A549 (cell line): Measurements from ENCODE around the gene FOXRED1. TPM values are rescaled to one million over a fixed set of nuclear protein-coding genes. Genes with fewer than 3 reads are reported as not detected.

ENCODE experiments used
- ATAC-seq, 2 experiments: fragments of 200-7000 bp in 1 of 2; fragments of >200 bp in 1 of 2; cut with Nextera tagmentation in 1 of 2; cut with Tn5 transposase in 1 of 2; 3 replicates each; pipeline versions ENCODE4 v1.8.0 to v1.9.1; 2018 to 2020; ENCODE audit warnings: mild to moderate bottlenecking in 1 of 2, moderate library complexity in 1 of 2
- CTCF ChIA-PET: fragments of 300-600 bp; sonication (Branson Sonifier 250); formaldehyde crosslinking; extraction: SDS; loops from one replicate; lab custom pipeline; 2021; ENCODE audit warnings: antibody characterized with exemption, inconsistent platforms; lab: Yijun Ruan, JAX
- POLR2A ChIA-PET: fragments of 350-600 bp; formaldehyde crosslinking; extraction: SDS; loops from one replicate; lab custom pipeline; 2021; ENCODE audit warnings: antibody characterized with exemption, inconsistent platforms; lab: Yijun Ruan, JAX
- DNase-seq, 2 experiments: peaks; one replicate each; pipeline versions ENCODE4 v3.0.0 to v3.0.0-alpha.2; 2011 to 2016; ENCODE audit warnings: low read depth in 1 of 2, low spot score in 1 of 2
- FAIRE-seq: peaks from 2 replicates; lab custom pipeline; 2011; peaks lifted over from hg19 to GRCh38; lab: Jason Lieb, UNC
- H3K27ac ChIP-seq, 2 experiments: fragments of >200 bp; sonication (Bioruptor Twin); formaldehyde crosslinking; 3 replicates each; pipeline ENCODE4 v1.5.1; 2016 to 2017
- H3K4me1 ChIP-seq: fragments of >200 bp; sonication (Bioruptor Twin); formaldehyde crosslinking; 3 replicates; pipeline ENCODE4 v1.6.1; 2016
- H3K4me2 ChIP-seq: fragments of >200 bp; sonication (Bioruptor Twin); formaldehyde crosslinking; 3 replicates; pipeline ENCODE4 v1.6.1; 2016
- H3K4me3 ChIP-seq: fragments of >200 bp; sonication (Bioruptor Twin); formaldehyde crosslinking; 3 replicates; pipeline ENCODE4 v1.5.1; 2016
- H3K9me3 ChIP-seq: fragments of >200 bp; sonication (Bioruptor Twin); formaldehyde crosslinking; 3 replicates; pipeline ENCODE4 v1.6.1; 2016
- ATOH8 ChIP-seq: fragments of 250-450 bp; sonication (Bioruptor Pico); IDR thresholded peaks from 2 replicates; pipeline ENCODE4 v1.5.0; 2020; ENCODE audit warnings: low read depth, mild to moderate bottlenecking, moderate library complexity
- CBX2 ChIP-seq: fragments of 200-600 bp; sonication (generic); IDR thresholded peaks from 2 replicates; pipeline ENCODE4 v1.6.1; 2016; ENCODE audit warnings: low read depth, mild to moderate bottlenecking, borderline replicate concordance
- CEBPB ChIP-seq, 2 experiments: fragments of >200 bp in 1 of 2; sonication (Bioruptor Twin) in 1 of 2; formaldehyde crosslinking in 1 of 2; IDR thresholded peaks; 2 replicates each; pipeline ENCODE4 v1.6.1; 2012 to 2016
- CTCF ChIP-seq: fragments of >200 bp; sonication (Bioruptor Twin); formaldehyde crosslinking; IDR thresholded peaks from 3 replicates; pipeline ENCODE4 v1.5.1; 2016
- FOSB ChIP-seq: fragments of 250-450 bp; sonication (Bioruptor Pico); IDR thresholded peaks from 2 replicates; pipeline ENCODE4 v1.5.0; 2020; ENCODE audit warnings: mild to moderate bottlenecking, moderate library complexity
- FOXS1 ChIP-seq: fragments of 250-450 bp; sonication (Bioruptor Pico); IDR thresholded peaks from 2 replicates; pipeline ENCODE4 v1.5.0; 2020; ENCODE audit warnings: mild to moderate bottlenecking, moderate library complexity
- HDAC2 ChIP-seq: fragments of 200-600 bp; sonication (generic); IDR thresholded peaks from 2 replicates; pipeline ENCODE4 v1.6.1; 2016
- HOXA7 ChIP-seq: fragments of 250-450 bp; sonication (Bioruptor Pico); IDR thresholded peaks from 2 replicates; pipeline ENCODE4 v1.5.0; 2020; ENCODE audit warnings: mild to moderate bottlenecking, moderate library complexity
- HOXB13 ChIP-seq: fragments of 250-450 bp; sonication (Bioruptor Pico); IDR thresholded peaks from 2 replicates; pipeline ENCODE4 v1.5.0; 2020; ENCODE audit warnings: low read depth, mild to moderate bottlenecking, moderate library complexity
- MAFK ChIP-seq: fragments of 450-650 bp; IDR thresholded peaks from 2 replicates; pipeline ENCODE4 v1.6.1; 2014; ENCODE audit not compliant: partially characterized antibody
- MAZ ChIP-seq: fragments of 150-350 bp; IDR thresholded peaks from 2 replicates; pipeline ENCODE4 v1.6.1; 2014; ENCODE audit warnings: antibody characterized with exemption, low read depth, low read length, borderline replicate concordance
- NFE2L2 ChIP-seq: fragments of 150-350 bp; conservative IDR thresholded peaks from 2 replicates; pipeline ENCODE4 v1.6.1; 2014; ENCODE audit warnings: low read length
- NR3C1 ChIP-seq: fragments of >200 bp; sonication (Bioruptor Twin); formaldehyde crosslinking; IDR thresholded peaks from 3 replicates; pipeline ENCODE4 v1.6.1; 2017
- PBX3 ChIP-seq: IDR thresholded peaks from 2 replicates; pipeline ENCODE4 v1.6.1; 2012
- RAD21 ChIP-seq, 2 experiments: fragments of >200 bp in 1 of 2; sonication (Bioruptor Twin) in 1 of 2; formaldehyde crosslinking in 1 of 2; IDR thresholded peaks in 1 of 2; conservative IDR thresholded peaks in 1 of 2; 2 replicates in 1 of 2; 3 replicates in 1 of 2; pipeline ENCODE4 v1.6.1; 2012 to 2018; ENCODE audit warnings: inconsistent platforms in 1 of 2
- REST ChIP-seq: fragments of 200-600 bp; sonication (generic); IDR thresholded peaks from 2 replicates; pipeline ENCODE4 v1.6.1; 2016; ENCODE audit warnings: antibody characterized with exemption, mild to moderate bottlenecking, moderate library complexity
- RNF2 ChIP-seq: fragments of 200-600 bp; sonication (generic); IDR thresholded peaks from 2 replicates; pipeline ENCODE4 v1.6.1; 2016; ENCODE audit warnings: low read depth, mild to moderate bottlenecking, antibody characterized with exemption, moderate library complexity, borderline replicate concordance
- ZC3H11A ChIP-seq: fragments of 450-650 bp; IDR thresholded peaks from 2 replicates; pipeline ENCODE4 v1.6.1; 2014; ENCODE audit warnings: antibody characterized with exemption, mild to moderate bottlenecking
- ZSCAN20 ChIP-seq: fragments of 250-450 bp; sonication (Bioruptor Pico); IDR thresholded peaks from 2 replicates; pipeline ENCODE4 v1.8.0; 2022; ENCODE audit warnings: mild to moderate bottlenecking, moderate library complexity
- WGBS: methylation state at CpG from one replicate; pipeline ENCODE4 v1.1.6; 2017; ENCODE audit errors: missing lambda C conversion rate; 5-methylcytosine and 5-hydroxymethylcytosine counted together
- polyA plus RNA-seq, 4 experiments: library from polyadenylated mRNA; depleted of rRNA in 3 of 4; stranded (reverse); fragments of >200 nt; fragmentation: RNase III in 1 of 4; extraction: RNeasy Plus Mini Kit Qiagen cat#74134 plus additional on column Dnase treatment in 1 of 4; gene quantifications; 2 replicates in 3 of 4; 3 replicates in 1 of 4; pipeline ENCODE4 v1.2.3, GENCODE V29; 2011 to 2017

FOXRED1 gene
- polyA plus RNA-seq, 2 of the 4 experiments (the other 2 are of a cell fraction), result 22.7 to 28.9 TPM

- DNase-seq, result no peak
- no peak overlapping the region for H3K4me2 ChIP-seq
- peaks cover 6% of the 10 kb centered on the region; the same call in 2 of the 3 replicates for H3K4me1 ChIP-seq
- H3K9me3 ChIP-seq, result no peaks in the 10 kb centered on the region
- H3K4me3 ChIP-seq, result no peak overlapping the region
- no peak for FAIRE-seq
- ATAC-seq, result no peak
- no peak overlapping the region for H3K27ac ChIP-seq
- WGBS, result 91% methylated on average over 4 of the region's 4 CpGs
- TF ChIP-seq CBX2 (no peak), CEBPB (IDR thresholded peaks at IDR 0.05) (no peak), ATOH8 (CRISPR knock-in tag) (no peak), NFE2L2 (no peak), FOSB (CRISPR knock-in tag) (no peak), RNF2 (no peak), HDAC2 (no peak), MAFK (no peak), HOXA7 (CRISPR knock-in tag) (no peak), ZSCAN20 (CRISPR knock-in tag) (no peak), MAZ (no peak), RAD21 (conservative IDR thresholded peaks at IDR 0.05 in 1 of 2, IDR thresholded peaks at IDR 0.05 in 1 of 2) (no peak), FOXS1 (CRISPR knock-in tag) (no peak), CTCF (no peak), REST (no peak), HOXB13 (CRISPR knock-in tag) (no peak), PBX3 (no peak)
- POLR2A ChIA-PET, result no interaction called here
- CTCF ChIA-PET, result no interaction called here
Observed at GRCh38 chr11:126233391-126233790, 35.6 kb upstream of the FOXRED1 start.

GRCh38 chr11:126246636-126247035 is 22.3 kb upstream of the FOXRED1 start:
- H3K27ac ChIP-seq, result no peak overlapping the region
- H3K4me1 ChIP-seq, result no peaks in the 10 kb centered on the region
- DNase-seq (no peak), FAIRE-seq (no peak), ATAC-seq (no peak)
- no peak overlapping the region for H3K4me2 ChIP-seq
- no peak overlapping the region for H3K4me3 ChIP-seq
- CTCF ChIA-PET, result no interaction called here
- POLR2A ChIA-PET, result no interaction called here
- no peaks in the 10 kb centered on the region for H3K9me3 ChIP-seq
- no peak for TF ChIP-seq NFE2L2
- TF ChIP-seq NR3C1, result no peak
- no peak for TF ChIP-seq RAD21 (conservative IDR thresholded peaks at IDR 0.05 in 1 of 2, IDR thresholded peaks at IDR 0.05 in 1 of 2)
- TF ChIP-seq REST, result no peak
- no peak for TF ChIP-seq ZC3H11A
- TF ChIP-seq HDAC2, result no peak
- 100% methylated on average over 2 of the region's 2 CpGs for WGBS
